SH-SY5Y (cell line): ENCODE results near the gene NUP37.

Experiments used
- GATA2 ChIP-seq: IDR thresholded peaks from 2 replicates; pipeline ENCODE4 v1.6.1; 2011; ENCODE audit warnings: mild to moderate bottlenecking, low read depth, low read length
- GATA3 ChIP-seq: IDR thresholded peaks from 2 replicates; pipeline ENCODE4 v1.6.1; 2011; ENCODE audit warnings: low read depth, mild to moderate bottlenecking, low read length, moderate library complexity

- no peak for TF ChIP-seq GATA2
- TF ChIP-seq GATA3 = no peak
These were observed 88.1 kb downstream of the NUP37 start for GRCh38 chr12:102031852-102032251.
